HG03442 (cell line): ENCODE measurements around the gene LMX1A.

ENCODE experiments used
- ATAC-seq: cut with Tn5 transposase; IDR thresholded peaks from one replicate; pipeline ENCODE4 v1.9.1; 2021; ENCODE audit warnings: mild to moderate bottlenecking, moderate library complexity; ENCODE audit not compliant: unreplicated experiment

Gene LMX1A

DNA sequence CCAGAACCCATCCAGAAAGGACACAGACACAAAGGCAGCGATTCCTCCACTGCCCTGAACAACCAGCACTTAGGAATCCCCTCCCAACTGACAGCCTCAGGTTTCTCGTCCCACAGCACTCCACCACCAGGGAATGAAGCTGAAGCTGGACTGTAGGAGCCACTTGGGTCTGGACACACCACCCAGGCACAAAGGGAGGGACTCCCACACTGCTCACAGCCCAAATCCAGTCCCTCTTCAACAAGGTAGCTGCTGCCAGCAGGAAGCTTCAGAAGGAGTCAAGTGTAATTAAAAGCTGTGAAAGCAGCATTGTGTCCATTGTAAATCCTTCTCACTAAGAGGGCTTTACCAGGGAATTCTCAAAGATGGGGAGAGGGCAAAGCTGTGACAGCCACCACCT is 29.0 kb downstream of the LMX1A start:
- ATAC-seq: no peak

DNA sequence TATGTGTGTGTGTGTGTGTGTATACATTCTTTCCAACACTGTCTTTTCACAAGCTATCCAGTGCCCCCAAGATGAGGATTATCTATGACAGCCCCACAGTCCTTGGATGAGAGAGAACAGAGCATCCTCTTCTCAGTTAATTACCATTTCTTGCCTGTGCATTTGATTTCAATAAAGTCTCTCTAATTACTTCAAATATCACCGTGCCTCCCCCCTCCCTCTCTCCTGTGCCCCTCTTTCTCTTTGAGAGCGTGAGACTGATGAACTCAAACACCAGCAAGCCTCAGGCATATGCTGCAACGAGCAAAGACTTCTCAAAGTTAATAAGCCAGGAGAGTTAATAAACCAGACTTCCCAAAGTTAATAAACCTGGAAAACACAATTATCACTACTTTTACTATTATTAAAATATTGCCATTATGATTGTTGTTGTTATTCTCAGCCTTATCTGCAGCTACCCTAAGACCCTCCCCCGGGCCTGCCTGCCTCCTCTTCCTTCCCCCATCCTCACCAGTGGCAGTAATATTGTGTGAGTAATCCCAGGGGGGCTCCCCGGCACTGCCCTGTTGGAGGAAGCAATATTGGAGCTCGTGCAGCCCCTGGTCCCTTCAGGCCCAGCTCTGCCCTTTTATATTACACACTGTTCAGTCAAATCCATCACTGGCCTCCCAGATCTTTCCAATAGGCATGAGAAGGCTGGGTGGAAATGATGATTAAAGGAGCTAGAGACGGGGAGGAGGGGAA is 30.9 kb downstream of the LMX1A start:
- no peak for ATAC-seq

DNA sequence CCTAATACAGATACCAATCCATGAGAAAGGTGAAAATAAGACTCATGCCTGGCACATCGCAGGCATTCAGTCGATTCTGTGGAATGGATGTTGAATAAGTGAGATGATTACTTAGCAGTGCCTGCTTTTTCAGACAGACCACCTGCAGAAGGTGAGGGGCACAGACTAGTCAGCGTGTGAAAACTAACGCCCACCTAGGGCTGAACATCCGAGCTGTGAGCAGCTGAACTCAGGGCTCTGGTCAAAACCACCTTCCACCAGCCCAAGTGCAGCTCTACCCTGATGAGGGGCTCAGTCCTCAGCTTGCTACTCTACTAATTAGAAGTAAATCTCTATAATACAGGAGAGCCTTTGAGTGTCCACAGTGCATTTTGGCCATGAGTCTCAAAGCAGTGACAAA is 32.5 kb downstream of the LMX1A start:
- ATAC-seq: no peak

- ATAC-seq: no peak
These were observed 38.9 kb downstream of the LMX1A start for GRCh38 chr1:165317612-165318011.

- ATAC-seq: no peak
These were observed 40.3 kb downstream of the LMX1A start for GRCh38 chr1:165316153-165316772.

GRCh38 chr1:165315481-165315880 is 41.0 kb downstream of the LMX1A start:
- no peak for ATAC-seq

DNA sequence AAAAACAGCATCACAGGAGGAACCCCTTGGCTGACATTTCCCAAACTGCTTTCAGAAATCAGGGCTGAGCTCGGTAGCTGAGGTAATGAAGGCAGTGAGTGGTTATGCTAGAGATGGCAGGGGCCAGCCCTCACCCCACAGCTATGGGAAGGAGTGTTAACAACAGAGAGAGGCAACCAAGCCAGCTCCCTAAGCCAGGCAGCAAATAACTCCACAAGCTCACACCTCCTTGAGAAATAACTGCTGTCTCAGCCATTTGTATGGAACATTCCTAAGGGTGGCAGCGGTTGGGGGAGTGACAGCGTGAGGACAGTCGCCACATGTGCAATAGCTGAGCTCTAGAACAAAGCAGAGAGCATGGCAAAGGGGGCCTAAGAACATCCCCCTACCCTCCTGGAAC is 42.6 kb downstream of the LMX1A start:
- ATAC-seq: no peak

DNA sequence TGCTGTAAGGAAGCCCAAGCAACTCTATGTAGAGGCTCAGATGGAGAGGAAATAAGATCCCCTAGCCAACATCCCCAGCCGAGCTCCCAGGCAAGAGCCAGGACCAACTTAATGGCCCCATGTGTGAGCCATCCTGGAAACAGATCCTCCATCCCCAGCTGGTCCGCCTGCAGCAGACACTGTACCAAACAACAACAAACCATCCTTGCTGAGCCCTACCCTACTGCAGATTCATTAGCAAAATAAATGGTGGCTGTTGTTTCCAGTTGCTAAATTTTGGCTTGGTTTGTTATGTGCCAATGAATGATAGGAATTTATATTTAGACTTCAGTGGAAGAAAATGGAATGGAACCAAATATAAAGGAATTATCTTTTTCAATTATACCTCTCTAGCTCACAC is 43.9 kb downstream of the LMX1A start:
- ATAC-seq: no peak

DNA sequence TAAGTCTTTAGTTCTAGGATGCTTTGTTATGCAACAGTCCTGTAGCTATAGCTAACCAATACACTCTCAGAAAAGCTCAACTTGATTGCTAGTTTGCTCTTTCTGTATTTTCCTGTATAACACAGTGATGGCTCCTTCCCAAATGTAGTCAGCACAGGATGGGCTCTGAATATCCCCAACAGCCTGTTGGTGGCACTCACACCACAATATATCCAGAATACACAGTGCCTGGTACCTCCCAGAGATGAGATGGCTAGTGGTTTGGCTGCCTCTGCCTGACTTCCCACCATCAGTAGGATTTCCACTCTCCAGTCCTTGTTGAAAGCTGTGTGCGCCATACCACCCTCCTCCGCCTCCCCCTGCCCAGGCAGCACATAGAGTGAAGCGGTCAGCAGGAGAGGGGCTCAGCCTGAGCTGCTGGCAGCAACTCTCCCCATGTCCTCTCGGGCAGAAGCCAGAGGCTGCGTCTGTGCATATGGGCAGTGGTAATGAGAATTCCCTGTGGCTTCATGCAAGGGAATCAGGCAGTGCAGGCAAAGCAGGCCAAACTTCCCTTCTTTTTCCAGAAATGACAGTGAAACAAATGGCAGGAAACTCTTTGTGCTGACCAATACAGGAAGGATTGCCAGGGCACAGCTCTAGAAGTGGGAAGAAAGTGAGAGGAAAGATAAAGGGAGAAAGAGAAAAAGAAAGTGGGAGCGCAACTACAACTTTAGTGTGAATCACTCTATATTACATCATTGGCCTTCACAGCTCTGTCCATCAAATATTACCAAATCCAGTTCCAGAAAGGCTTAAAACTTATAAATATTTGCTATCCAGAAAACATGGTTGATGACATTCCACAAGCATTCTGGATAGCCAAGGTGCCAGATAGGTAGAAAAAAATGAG is 49.7 kb downstream of the LMX1A start:
- ATAC-seq: no peak

- no peak for ATAC-seq
These were observed 53.1 kb downstream of the LMX1A start for GRCh38 chr1:165303386-165303785.

DNA sequence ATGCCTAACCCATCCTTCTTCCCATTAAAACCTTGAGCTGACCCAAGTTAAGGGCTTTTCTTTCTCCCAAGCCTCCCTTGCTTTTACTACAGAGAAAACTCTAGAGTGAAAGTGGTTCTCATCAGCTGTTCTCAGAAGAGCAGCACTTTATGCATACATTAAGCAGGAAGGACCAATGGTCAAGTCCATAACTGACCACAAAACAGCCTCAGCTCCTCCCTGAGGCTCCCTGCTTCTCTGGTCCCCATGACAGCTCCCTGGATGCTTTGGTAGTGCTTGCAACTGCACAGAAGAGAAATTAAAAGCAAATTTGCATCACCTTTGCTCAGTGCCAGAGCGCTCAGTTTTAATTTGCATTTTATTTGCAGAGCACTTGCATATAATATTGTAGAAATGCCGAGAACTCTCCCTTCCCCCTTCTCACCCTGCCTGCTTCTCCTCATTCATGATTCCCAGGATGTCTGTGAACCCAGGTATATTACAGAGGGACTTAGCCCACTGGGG is 56.1 kb downstream of the LMX1A start:
- ATAC-seq: no peak

DNA sequence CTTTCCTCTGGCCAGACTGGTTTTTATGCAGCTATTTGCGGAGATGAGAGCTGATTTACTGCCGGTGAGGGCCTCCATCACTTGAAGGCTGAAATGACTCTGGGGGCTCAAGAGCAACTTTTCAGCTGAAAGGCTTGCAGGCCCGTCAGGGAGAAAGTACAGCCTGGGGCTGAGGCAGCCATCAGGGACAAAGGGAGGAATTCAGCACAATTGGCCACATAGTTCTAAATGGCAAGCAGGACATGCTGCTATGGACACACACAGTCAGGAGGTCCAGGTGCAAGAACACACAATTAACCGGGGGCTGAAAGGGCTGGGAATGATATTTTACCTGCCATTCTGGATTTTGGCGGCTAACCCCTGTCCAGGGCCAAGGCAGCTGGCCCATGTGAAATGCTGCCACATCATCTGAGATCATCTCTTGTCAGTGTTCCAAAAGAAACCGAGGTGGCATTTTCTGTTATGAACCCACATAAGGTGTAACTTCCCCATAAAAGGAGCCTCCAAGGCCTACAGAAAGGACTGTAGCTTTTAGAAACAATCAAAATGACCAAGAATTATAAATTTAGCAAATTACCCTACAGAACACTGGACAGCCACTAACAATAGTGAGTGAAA is 58.2 kb downstream of the LMX1A start:
- no peak for ATAC-seq

- no peak for ATAC-seq
These were observed 60.3 kb downstream of the LMX1A start for GRCh38 chr1:165296205-165296604.

DNA sequence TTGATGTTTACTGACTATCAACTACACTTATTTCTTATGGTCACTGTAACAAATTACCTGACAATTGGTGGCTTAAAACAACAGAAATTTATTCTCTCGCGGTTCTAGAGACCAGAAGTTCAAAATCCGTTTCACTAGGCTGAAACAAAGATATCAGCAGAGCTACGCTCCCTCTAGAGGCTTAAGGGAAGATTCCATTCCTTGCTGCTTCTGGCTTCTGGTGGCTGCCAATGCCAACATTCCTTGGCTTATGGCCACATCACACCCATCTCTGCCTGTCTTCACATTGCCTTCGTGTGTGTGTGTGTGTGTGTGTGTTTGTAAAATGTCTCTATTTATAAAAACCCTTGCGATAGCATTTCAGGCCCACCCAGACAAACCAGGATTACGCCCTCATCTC is 66.4 kb downstream of the LMX1A start:
- ATAC-seq: no peak

- no peak for ATAC-seq
These were observed 67.0 kb downstream of the LMX1A start for GRCh38 chr1:165289556-165289955.

- ATAC-seq: no peak
These were observed 68.0 kb downstream of the LMX1A start for GRCh38 chr1:165288350-165289120.

- ATAC-seq: no peak
These were observed 68.7 kb downstream of the LMX1A start for GRCh38 chr1:165287781-165288180.

- ATAC-seq: no peak
These were observed 69.2 kb downstream of the LMX1A start for GRCh38 chr1:165287329-165287728.

- no peak for ATAC-seq
These were observed 72.1 kb downstream of the LMX1A start for GRCh38 chr1:165284454-165284853.

GRCh38 chr1:165281207-165281901 is 75.2 kb downstream of the LMX1A start:
- ATAC-seq: no peak
